Right lobe of liver (tissue), 4 donors: ENCODE results near the gene SH3RF1.

Source experiments
- POLR2A ChIP-seq: fragments of 450-650 bp; IDR thresholded peaks from one replicate; pipeline ENCODE4 v1.6.1; 2017; ENCODE audit warnings: antibody characterized with exemption, mild to moderate bottlenecking
- TF ChIP-seq, protein P1 (sequence below), 4 donors: fragments of 200-600 bp in 3 of 4; fragments of 450-650 bp in 1 of 4; IDR thresholded peaks; one replicate each; pipeline versions ENCODE4 v1.5.1 to v1.8.0; 2016 to 2022; ENCODE audit warnings: antibody characterized with exemption in 4 of 4, mild to moderate bottlenecking in 2 of 4
- donor health status: DM: no; HTN: no; CAD: no.
- donor health status: DM: no; HTN: no; CAD: no.
- donor health status: DM: no; HTN: yes; CAD: no.

DNA sequence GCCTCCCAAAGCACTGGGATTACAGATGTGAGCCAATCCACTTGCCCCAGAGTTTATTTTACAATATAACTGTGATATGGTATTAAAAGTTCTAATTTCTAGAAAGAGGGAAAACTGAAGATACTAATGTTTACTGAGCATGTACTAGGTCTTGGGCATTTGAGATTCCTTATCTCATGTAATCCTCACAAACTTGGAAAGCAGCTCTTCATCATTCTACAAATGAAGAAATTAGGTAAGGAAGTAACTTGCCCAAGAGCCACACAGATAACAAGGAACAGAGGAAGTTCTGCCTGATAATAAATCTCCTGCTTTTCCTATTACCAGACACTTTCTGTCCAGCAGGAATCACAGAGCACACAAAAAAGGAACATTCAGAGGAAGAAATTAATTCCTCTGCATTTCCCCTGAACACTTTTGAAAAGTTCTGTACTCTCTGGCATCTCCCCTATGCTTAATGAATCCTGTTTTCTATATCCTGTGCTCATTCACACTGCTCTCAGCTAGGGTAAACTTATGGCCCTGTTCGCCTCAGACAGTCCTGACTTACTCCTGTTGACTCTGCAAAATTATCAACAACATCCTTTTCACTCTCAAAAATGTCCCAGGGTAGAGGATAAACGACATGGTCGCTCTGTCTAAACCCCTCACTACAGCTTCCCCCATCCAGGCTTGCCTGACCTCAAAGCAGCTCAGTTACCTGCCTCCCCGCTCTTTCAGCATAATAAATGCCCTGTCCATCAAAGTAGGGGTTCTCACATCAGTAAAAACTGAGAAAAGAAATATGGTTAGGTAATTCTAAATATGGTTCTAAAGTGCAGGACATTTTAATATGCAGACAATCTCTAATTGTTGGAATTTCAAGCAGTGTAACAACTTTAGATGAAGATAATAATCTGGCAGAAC is 13.6 kb downstream of the SH3RF1 start:
- TF ChIP-seq POLR2A = no peak
- TF ChIP-seq, protein P1, sequence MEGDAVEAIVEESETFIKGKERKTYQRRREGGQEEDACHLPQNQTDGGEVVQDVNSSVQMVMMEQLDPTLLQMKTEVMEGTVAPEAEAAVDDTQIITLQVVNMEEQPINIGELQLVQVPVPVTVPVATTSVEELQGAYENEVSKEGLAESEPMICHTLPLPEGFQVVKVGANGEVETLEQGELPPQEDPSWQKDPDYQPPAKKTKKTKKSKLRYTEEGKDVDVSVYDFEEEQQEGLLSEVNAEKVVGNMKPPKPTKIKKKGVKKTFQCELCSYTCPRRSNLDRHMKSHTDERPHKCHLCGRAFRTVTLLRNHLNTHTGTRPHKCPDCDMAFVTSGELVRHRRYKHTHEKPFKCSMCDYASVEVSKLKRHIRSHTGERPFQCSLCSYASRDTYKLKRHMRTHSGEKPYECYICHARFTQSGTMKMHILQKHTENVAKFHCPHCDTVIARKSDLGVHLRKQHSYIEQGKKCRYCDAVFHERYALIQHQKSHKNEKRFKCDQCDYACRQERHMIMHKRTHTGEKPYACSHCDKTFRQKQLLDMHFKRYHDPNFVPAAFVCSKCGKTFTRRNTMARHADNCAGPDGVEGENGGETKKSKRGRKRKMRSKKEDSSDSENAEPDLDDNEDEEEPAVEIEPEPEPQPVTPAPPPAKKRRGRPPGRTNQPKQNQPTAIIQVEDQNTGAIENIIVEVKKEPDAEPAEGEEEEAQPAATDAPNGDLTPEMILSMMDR (IDR thresholded peaks at IDR 0.05) = no peak
